GM18511 (cell line): ENCODE results near the gene B9D2.
A peak's percentile ranks its signal among the peaks of the same experiment; 100 is the strongest.
"Not testable (repeated sequence)": the region's sequence is repeated elsewhere in the genome, so short reads cannot be mapped to it uniquely, and the experiment has no call there.

Experiments
- ATAC-seq: cut with Tn5 transposase; IDR thresholded peaks from one replicate; pipeline ENCODE4 v1.9.1; 2021; ENCODE audit warnings: mild to moderate bottlenecking, moderate library complexity; ENCODE audit not compliant: unreplicated experiment

The B9D2 gene

GRCh38 chr19:41356984-41357739, 6.8 kb downstream of the B9D2 start:
- no peak for ATAC-seq

- no peak for ATAC-seq
Measured at GRCh38 chr19:41355802-41356201, 8.1 kb downstream of the B9D2 start.

- ATAC-seq = no peak
Measured at GRCh38 chr19:41355035-41355434, 8.9 kb downstream of the B9D2 start.

GRCh38 chr19:41354343-41354953, 9.5 kb downstream of the B9D2 start:
- no peak for ATAC-seq

- peak; percentile 50 for ATAC-seq
Measured at GRCh38 chr19:41353466-41354342, 10.2 kb downstream of the B9D2 start, which contains the start of gene TGFB1. TGFB1 (minus strand) TSS chr19:41353922; CDS start chr19:41353044, 878 bp downstream.

- no peak for ATAC-seq
Measured at GRCh38 chr19:41352609-41353465, 11.1 kb downstream of the B9D2 start.

- ATAC-seq = no peak
Measured at GRCh38 chr19:41352279-41352608, 11.7 kb downstream of the B9D2 start.

GRCh38 chr19:41351339-41352245, 12.4 kb downstream of the B9D2 start:
- ATAC-seq = peak; percentile 50

- peak; percentile 1 for ATAC-seq
Measured at GRCh38 chr19:41350735-41351338, 13.1 kb downstream of the B9D2 start.

- ATAC-seq = not testable (repeated sequence)
Measured at GRCh38 chr19:41346916-41347315, 17.0 kb downstream of the B9D2 start.

- ATAC-seq = no peak
Measured at GRCh38 chr19:41344162-41344561, 19.8 kb downstream of the B9D2 start.

GRCh38 chr19:41341669-41342490, 22.1 kb downstream of the B9D2 start:
- ATAC-seq = no peak

GRCh38 chr19:41339936-41340335, 24.0 kb downstream of the B9D2 start:
- no peak for ATAC-seq

GRCh38 chr19:41335467-41335866, 28.5 kb downstream of the B9D2 start:
- ATAC-seq = no peak

GRCh38 chr19:41334793-41335192, 29.2 kb downstream of the B9D2 start:
- no peak for ATAC-seq

- ATAC-seq = no peak
Measured at GRCh38 chr19:41332468-41332867, 31.5 kb downstream of the B9D2 start.

- no peak for ATAC-seq
Measured at GRCh38 chr19:41332000-41332399, 31.9 kb downstream of the B9D2 start.

GRCh38 chr19:41330946-41331678, 32.8 kb downstream of the B9D2 start:
- ATAC-seq = no peak
